Islet of Langerhans (tissue), 1 donor: ENCODE data around the gene TAS2R42.

Source experiments
- FAIRE-seq: peaks from one replicate; lab custom pipeline; 2011; peaks lifted over from hg19 to GRCh38; lab: Jason Lieb, UNC

TAS2R42 gene

DNA sequence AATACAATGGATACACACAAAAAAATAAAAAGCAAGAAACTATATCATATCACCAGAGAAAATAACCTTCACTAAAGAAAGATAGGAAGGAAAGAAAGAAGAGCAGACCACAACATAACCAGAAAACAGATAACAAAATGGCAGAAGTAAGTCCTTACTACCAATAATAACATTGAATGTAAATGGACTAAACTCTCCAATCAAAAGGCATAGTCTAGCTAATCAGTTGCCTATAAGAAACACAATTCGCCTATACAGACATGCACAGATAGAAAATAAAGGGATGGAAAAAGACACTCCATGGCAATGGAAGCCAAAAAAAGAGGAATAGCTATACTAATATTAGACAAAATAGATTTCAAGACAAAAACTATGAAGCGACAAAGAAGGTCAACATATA lies 43.4 kb downstream of the TAS2R42 start:
- FAIRE-seq: no peak

DNA sequence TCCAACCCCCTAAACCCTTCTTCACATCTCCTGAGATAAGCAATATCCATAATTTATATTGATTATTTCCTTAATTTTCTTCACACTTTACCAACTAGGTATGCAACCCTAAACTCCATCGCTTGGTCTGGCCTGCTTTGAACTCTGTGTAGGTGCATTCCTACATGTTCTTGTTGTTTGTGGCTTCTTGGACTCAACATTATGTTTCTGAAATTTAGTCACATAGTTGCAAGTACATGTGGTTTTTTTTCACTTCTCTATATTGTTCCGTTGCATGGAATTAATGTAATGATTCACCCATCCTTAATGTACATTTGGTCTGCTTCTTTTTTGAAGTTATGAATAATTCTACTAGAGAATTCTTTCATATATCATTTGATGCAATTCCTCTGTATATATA lies 50.7 kb downstream of the TAS2R42 start:
- no peak for FAIRE-seq
